LNCaP clone FGC (cell line): ENCODE measurements around the gene FUT6.
"Not testable (repeated sequence)": the region's sequence is repeated elsewhere in the genome, so short reads cannot be mapped to it uniquely, and the experiment has no call there.

Experiments
- DNase-seq: peaks from one replicate; pipeline ENCODE4 v3.0.0-alpha.2; 2011; ENCODE audit warnings: low read depth
- H3K4me3 ChIP-seq: 2 replicates; pipeline ENCODE4 v1.5.1; 2011; ENCODE audit warnings: mild to moderate bottlenecking, low read depth, low read length, control low read depth
- TF ChIP-seq, protein P1 (sequence below): IDR thresholded peaks from 2 replicates; pipeline ENCODE4 v1.5.1; 2012; ENCODE audit warnings: mild to moderate bottlenecking; ENCODE audit not compliant: control insufficient read depth, insufficient read depth; ENCODE audit errors: extremely low read depth

Gene FUT6

DNA sequence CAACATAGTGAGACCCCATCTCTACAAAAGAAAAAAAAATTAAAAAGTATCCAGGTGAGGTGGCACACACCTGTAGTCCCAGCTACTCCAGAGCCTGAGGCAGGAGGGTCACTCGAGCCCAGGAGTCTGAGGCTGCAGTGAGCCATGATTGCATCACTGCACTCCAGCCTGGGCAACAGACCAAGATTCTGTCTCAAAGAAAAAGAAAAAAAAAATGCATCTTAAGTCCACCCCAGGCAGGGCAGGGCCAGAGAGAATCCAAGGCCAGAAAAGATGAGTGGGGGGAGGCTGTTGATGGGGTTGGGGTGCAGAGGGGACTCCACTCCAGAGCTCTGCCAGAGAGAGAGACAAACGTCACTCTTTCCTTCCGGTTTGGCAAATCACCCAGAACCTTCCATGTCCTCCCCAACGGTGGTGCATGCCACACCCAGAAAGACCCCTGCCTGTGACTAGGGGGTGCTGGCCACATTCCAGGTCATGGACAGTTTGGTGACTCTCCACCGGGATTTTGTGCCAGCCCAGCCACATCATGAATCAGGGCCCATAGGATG lies 11.3 kb upstream of the FUT6 start:
- DNase-seq, result peak; percentile 4

DNA sequence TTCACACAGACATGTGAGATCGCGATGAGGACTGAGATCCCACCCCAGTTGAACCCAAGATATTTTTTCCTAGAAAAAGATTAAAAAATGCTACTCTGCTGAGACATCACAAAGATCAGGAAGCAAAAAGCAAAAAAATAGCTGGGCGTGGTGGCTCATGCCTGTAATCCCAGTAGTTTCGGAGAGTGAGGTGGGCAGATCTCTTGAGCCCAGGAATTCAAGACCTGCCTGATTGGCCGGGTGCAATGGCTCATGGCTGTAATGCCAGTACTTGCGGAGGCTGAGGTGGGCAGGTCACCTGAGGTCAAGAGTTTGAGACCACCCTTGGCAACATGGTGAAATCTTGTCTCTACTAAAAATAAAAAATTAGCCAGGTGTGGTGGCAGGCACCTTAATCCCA lies 10.7 kb upstream of the FUT6 start:
- H3K4me3 ChIP-seq, result no peak overlapping the region
- TF ChIP-seq, protein P1, sequence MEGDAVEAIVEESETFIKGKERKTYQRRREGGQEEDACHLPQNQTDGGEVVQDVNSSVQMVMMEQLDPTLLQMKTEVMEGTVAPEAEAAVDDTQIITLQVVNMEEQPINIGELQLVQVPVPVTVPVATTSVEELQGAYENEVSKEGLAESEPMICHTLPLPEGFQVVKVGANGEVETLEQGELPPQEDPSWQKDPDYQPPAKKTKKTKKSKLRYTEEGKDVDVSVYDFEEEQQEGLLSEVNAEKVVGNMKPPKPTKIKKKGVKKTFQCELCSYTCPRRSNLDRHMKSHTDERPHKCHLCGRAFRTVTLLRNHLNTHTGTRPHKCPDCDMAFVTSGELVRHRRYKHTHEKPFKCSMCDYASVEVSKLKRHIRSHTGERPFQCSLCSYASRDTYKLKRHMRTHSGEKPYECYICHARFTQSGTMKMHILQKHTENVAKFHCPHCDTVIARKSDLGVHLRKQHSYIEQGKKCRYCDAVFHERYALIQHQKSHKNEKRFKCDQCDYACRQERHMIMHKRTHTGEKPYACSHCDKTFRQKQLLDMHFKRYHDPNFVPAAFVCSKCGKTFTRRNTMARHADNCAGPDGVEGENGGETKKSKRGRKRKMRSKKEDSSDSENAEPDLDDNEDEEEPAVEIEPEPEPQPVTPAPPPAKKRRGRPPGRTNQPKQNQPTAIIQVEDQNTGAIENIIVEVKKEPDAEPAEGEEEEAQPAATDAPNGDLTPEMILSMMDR, result no peak
- no peak for DNase-seq

More for the DNA sequence above, 11.3 kb upstream of the FUT6 start:
- TF ChIP-seq, protein P1, result no peak
- no peak overlapping the region for H3K4me3 ChIP-seq

DNA sequence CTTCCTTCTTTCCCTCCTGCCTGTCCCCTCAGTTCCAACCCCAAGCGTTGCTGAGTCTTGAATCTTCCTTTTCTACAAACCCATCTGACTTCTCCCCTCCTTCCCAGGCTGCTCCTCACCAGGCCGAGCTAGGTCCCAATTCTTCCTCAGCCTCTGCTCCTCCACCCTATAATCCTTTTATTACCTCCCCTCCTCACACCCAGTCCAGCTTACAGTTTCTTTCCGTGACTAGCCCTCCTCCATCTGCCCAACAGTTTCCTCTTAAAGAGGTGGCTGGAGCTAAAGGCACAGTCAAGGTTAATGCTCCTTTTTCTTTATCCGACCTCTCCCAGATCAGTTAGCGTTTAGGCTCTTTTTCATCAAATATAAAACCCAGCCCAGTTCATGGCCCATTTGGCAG lies 9.1 kb upstream of the FUT6 start:
- DNase-seq, H3K4me3 ChIP-seq: not testable (repeated sequence)

DNA sequence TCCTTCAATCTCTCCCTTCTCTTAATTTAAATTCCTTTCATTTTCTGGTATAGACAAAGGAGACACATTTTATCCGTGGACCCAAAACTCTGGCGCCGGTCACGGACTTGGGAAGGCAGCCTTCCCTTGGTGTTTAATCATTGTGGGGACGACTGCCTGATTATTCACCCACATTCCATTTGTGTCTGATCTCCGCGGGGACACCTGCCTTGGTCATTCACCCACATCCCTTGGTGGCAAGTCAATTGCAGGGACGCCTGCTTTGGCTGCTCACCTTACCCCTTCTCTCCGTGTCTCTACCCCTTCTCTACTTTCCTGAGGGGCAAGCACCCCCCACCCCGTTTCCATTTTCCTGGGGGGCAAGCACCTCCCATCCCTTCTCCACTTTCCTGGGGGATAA lies 8.3 kb upstream of the FUT6 start:
- H3K4me3 ChIP-seq, DNase-seq: not testable (repeated sequence)

DNA sequence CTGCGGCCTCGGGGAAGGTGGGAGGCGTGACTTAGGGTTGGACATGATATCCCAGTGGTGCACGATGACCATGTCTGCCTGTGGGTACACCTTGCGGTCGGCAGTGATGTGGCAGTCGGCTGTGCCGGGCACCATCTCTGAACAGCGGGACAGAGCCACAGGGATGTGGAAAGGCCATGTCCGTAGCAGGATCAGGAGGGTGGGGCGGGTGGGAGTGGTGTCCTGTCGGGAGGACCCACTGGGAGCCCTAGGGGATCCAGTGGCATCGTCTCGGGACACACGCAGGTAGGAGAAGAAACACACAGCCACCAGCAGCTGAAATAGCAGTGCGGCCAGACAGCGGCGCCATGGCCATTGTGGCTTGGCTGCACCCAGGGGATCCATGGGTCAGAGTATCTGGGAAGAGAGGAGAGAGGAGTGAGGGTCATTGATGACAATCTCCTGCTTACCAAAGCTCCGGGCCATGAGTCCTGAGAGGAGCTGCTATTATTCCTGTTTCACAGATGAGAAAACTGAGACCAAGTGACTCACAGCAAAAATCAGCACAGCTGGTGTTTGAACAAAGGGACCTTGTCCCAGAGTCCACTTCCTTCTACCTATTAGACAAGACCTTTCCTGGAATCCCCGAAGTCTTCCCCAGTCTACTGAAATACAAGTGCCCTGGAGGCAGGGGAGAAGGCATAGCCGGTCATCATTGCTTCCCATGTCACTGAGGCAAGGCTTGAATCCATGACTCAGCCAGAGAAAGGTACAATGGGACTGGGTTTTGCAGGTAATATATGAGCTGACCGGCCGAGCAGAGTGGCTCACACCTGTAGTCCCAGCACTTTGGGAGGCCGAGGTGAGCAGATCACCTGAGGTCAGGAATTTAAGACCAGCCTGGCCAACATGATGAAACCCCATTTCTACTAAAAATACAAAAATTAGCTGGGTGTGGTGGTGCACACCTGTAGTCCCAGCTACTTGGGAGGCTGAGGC lies 5.2 kb upstream of the FUT6 start:
- TF ChIP-seq, protein P1, result no peak
- H3K4me3 ChIP-seq, result no peak overlapping the region
- no peak for DNase-seq

DNA sequence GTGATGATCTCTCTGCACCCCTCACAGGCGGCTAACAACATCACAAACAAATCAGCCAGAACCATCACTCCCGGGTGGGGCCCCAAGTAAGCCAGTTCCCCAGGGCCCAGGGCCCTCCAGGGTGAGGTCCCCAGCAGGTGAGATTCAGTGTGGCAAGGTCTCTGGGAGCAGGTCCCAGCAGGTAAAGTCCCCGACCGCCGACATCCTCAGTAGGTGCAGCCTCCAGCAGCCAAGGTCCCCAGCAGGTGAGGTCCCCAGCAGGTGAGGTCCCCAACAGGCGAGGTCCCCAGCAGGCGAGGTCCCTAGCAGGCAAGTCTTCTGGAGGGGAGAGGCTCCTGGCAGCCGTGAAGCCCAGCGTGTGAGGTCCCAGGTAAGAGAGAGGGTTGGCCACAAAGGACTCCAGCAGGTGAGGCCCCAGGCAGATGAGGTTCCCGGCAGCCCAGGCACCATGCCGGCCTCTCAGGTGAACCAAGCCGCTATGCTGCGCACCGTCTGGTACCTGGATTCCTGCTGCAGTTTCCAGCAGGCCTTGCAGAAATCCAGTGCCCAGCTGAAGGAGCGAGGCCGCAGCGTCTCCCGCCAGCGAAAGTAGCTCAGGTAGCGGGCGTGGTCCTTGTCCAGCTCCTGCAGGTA lies 3.9 kb upstream of the FUT6 start:
- no peak for DNase-seq
- TF ChIP-seq, protein P1, result no peak
- no peak overlapping the region for H3K4me3 ChIP-seq

DNA sequence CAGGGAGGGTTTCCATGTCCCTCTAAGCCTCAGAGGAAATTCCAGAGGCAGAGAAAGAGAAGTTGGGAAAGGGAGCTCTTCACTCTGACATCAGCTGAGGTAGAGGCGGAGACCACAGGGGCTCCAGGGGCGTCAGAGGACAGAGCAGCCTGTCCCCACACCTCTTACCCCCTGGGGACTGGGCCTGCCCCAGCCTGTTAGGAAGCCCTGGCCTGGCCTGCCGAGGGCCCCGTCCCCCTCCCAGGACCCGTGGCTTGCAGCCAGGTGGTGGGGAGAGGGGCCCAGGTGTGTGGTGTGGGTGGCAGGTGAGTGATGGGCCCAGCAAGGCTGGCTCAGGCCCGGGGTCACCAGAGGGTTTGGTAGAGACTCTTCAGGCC lies 2.2 kb upstream of the FUT6 start:
- not testable (repeated sequence) for H3K4me3 ChIP-seq, DNase-seq

DNA sequence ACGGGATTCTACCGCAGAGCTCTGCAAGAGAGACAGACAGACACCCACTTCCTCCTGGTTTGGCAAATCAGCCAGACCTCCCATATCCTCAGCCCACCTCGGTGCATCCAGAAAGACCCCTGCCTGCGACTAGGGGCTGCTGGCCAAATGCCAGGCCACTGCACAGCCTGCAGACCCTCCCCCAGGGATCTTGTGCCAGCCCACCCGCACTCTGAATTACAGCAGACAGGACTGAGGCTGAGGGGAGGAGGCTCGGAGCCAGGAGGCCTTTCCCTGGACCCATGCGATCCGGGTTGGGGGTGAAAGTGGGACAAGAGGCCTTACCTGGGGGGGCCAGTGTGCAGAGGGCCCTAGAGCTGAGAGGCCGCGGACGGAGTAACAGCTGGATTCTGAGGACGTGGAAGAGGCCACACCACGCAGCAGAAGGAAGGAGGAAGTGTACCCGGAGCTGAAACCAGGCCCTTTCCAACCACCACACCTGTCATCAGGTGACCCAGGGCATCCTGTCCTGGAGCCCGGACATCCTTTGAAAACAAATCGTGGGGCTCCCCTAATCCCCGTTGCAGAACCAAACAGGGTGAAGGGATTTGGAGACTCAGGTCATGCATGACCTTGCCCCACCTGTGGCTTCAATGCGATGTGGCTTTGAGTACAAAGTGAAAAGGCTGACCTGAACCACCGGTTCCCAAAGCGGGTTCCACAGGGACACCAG lies 993 bp downstream of the FUT6 start:
- TF ChIP-seq, protein P1, result no peak
- no peak overlapping the region for H3K4me3 ChIP-seq
- no peak for DNase-seq
